Hematopoietic multipotent progenitor cell treated with erythropoietin and hydrocortisone succinate and interleukin-3 and kit ligand, for 15 days (in vitro differentiated cells): ENCODE data around the gene DENND2C.

Source experiments
- DNase-seq: peaks from one replicate; pipeline ENCODE4 v3.0.0-alpha.2; 2015; ENCODE audit warnings: low spot score

The DENND2C gene, protein sequence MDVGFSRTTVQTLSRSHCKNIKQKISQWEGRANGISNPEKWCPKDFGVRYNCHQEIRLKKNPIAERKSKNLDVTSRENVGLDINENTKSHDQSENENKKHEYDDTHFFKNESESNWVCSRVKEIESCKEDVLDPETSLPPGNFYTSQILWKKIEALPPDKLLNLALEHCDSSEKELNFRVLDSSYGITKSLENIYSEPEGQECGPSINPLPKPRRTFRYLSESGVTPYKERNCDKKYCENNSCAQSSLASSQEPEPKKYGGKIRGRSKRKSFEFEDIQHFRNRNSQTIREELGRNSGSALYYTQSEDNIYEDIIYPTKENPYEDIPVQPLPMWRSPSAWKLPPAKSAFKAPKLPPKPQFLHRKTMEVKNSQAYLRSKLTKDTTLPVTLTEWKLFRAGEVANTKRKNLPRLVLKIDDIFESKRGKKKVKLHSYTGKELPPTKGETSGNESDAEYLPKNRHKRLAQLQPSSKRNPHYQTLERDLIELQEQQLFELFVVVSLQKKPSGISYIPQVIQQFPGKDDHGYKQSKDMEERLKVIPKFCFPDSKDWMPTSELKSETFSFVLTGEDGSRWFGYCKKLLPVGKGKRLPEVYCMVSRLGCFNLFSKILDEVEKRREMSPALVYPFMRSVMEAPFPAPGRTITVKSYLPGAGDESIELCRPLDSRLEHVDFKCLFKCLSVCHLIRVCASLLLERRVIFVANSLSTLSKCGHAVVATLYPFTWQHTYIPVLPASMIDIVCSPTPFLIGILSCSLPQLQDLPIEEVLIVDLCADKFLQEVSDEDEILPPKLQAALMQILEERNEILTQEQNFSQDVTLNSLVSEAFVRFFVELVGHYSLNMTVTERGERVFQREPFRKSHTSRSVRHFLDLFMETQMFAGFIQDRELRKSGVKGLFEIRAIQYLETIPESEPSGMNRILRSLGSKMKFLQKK

DNA sequence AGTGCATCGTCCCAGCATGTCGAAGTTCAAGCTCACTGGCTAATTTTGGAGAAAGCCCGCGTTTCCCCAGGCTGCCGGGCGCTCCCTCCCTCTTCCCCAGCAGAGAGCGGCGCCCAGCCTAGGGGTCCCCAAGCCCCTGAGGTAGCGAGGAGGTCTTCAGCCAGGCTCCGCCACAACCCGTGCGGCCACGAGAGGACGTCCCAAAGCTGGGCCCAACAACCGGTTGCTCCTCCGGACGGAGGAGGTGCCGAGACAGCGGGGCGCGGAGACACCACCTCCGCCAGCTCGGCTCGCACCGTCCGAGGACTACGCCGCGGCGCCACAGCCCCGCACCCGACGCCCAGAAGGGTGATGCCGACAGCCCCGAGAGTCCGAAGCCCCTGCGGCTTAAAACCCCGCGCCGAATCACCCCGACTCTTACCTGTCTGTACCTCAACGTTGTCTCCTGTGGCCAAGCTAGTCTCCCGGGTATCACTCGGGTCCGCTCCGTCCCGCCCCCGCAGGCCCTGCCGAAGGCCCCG lies at the start of gene DENND2C:
DENND2C (minus strand) TSS at position 488 of the 521 bp plus-strand sequence. CDS start 44,065 bp downstream, outside the sequence.
- no peak for DNase-seq

DNA sequence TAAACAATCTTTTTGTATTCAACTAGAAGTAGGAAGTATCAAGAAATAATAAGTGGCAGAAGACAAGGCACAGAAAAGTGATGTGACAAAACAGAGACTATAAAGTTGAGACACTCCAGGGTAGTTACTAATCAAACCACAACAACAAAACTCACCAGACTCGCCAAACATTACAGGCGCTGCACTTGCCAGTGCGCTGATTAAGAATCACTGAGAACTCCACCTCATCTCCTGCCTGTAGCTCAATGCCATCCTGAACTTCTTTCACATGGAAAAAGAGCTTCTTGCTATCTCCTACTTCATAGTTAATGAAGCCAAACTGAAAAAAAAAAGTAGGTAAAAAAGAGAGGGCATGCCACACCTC lies 49.6 kb upstream of the DENND2C start:
- DNase-seq: no peak

DNA sequence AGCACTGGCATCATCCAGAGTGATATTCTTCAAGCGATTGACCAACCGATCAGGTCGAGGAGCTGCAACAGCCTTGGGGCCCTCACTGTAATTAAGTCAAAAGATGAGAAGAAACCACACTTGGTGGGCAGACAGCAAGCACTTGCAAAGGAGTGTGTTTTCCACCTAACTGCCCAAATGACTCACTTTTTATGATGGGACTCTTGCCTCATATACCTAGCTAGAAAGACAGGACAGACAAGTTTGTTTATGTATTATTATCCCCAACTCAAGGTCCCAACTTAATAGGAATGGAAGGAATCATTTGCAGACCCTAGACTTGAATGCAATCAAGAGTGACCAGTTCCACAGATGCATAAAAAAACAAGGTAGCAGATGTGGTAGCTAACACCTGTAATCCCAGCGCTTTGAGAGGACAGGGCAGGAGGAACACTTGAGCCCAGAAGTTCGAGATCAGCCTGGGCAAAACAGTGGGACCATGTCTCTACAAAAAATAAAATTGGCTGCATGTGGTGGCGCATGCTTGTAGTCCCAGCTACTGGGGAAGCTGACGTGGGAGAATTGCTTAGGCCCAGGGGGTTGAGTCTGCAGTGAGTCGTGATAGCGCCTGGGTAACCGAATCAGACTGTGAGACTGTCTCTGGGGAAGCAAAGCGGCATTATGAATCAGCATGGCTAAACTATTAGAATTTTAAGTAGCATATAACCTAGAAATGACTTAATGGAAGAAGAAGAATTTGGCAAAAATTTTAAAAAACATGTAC lies 49.0 kb upstream of the DENND2C start:
- no peak for DNase-seq

DNA sequence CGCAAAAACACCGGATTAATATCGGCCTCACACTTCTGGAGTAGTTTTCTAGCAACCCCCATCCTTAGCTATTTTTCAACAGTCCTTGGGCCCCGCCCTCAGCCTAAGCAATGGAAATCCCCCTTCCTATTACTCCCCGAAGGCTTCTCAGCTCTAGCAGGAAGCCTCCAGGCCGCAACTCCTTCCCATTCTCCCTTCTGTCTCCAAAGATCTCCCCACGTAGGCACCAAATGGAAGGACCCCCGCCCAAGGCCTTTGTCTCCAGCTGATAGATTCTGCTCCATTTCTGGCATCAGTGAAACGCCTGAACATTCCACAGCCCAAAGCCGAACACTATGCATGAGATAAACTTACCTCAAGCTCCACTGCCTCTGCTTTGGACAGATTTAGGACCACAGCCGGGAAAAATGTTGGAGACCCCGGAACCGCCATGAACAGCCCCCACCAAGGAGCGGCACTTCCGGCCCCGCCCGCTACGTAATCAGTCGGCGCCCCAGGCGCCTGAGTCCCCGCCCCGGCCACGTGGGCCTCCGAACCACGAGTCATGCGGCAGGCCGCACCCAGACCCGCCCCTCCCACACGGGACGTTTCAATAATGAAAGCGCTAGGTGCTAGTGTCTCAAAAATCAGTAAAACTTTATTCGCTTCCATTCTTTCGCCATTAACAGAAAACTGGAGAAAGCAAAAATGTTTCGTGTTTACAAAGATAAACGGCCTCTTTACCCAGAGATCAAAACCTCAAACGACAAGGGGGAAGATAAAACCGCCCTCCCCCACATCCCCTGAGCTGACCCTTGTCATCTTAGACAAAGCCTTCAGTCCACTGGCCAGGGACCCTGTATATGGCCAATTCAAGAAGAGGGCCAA lies 46.7 kb upstream of the DENND2C start, which contains the start of gene NRAS:
NRAS (minus strand) TSS at position 468 of the 867 bp plus-strand sequence. CDS start 611 bp downstream, outside the sequence.
- DNase-seq: peak; percentile 94

DNA sequence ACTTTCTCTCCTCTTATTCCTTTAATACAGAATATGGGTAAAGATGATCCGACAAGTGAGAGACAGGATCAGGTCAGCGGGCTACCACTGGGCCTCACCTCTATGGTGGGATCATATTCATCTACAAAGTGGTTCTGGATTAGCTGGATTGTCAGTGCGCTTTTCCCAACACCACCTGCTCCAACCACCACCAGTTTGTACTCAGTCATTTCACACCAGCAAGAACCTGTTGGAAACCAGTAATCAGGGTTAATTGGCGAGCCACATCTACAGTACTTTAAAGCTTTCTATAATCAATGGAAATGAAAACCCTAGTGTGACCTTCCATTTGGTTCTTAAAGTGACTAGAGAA lies 46.1 kb upstream of the DENND2C start:
- DNase-seq: no peak

DNA sequence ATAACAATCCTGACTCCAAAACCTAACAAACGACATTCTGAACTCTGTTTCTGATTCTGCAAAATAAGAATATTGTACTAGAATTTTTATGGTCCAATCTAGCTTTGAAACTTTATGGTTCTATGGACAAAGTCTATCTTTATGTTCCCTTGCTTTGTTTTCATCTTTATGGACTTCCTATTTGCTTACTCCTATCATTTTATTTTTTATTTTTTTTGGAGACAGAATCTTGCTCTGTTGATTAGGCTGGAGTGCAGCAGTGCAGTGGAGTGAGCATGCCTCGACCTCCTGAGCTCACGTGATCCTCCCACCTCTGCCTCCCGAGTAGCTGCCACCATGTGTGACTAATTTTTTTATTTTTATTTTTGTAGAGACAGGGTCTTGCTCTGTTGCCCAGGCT lies 43.1 kb upstream of the DENND2C start:
- DNase-seq: no peak

DNA sequence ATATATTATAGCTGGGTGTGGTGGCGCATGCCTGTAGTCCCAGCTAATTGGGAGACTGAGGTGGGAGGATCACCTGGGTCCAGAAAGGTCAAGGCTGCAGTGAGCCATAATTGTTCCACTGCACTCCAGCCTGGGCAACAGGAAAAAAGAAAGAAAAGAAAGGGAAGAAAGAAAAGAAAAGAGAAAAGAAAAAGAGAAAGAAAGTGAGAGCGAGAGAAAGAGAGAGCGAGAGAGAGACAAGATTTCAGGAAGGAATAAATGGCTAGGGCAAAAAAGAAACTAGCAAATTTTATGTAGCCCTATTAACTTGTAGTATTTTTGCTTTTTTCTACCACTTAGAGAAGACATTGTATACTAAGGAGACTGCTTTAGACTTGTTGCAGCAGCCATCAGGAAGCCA lies 40.5 kb upstream of the DENND2C start:
- no peak for DNase-seq

DNA sequence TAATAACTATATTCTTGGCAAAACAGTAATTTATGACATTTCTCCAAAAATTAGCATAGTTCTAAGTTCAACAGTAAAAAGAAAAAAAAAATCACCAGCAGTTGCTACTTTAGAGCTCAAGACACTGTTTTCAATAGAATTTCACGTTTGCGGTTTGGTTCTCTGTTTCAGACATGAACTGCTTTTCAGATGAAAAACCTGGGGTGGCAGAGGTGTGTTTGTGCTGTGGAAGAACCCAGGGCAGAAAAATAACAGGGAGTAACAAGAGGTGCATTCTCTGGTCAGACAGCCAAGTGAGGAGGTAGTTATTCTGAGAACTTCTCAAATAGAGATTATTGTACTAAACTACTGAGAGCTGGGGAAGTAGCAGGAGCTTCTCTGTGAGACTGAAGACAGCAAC lies 37.8 kb upstream of the DENND2C start:
- DNase-seq: no peak

DNA sequence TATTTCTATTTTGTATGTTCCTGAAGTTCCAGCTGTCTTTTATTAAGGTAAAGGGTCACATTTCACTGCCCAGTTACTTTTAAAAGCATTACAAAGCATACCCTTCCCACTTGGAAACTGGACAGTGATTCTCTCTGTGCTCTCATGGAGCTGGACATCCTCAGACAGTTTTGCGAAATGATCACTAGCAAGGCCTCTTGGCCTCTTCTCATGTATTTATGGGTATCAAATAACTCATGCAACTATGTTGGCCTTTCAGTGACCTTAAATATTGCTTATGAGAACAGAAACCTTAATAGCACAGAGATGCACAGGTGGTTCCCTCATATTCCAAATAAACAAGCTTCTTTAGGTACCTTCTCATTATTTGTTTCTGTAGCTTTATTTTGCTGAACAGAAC lies 33.4 kb upstream of the DENND2C start:
- no peak for DNase-seq

DNA sequence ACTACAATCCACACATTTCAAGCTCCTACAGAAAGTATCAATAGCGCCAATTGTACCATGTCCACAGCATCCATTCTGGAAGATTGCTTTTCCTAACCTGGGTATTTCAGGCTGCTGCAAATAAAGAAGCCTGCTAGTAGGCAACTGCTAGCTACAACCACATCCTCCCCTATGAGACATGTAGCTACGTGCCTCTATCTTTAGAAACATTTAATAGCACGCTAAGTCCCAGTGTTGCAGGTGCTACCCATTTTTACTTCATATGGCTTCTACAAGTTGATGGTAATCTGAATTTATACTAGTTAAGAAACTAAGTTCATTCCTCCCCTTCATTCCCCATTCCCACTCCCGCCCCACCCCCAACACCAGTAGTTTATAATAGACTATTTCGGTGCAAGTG lies 32.9 kb upstream of the DENND2C start:
- DNase-seq: no peak

DNA sequence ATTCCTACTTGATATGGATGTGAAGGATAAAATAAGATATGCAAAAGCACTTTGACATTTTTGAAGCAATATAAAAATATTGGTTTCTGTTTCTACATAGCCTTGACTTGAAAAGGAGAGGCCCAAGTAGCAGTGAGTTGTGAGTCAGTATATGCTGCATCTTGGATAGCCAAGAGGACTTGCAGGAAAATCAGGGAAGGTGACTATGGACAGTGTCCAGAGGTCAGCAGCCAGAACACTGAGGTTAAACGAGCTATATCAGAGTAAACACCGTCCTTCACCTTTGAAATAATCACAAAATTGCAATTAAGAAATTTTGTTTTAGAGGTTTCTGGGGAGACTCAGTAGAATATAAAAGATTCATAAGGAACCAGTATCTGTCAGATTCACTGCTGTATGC lies 32.1 kb upstream of the DENND2C start:
- DNase-seq: no peak

DNA sequence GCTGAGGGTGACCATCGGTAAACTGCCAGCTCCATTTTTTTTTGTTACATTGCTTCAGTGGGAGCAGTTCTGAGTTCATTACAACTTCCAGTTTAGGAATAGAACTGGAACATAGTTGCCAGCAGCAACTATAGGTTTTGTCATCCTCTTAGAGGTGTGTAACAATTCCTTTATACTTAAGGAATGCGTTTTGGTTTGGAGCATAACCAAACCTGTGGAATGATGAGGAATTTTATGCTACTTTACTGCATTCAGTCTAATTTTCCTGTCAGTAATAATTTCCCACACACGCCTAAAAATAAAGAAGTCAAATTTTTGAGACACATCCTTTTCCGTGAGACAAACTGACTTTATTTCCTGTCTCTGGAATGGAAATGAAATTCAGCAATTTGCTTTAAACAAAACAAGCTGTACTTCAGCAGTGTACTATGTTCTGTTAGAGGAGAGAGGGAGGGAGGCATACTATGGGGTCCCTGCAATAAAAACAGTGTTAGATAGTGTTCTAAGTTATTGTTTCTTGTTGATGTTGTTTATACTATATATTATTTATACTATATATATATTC lies 30.3 kb upstream of the DENND2C start:
- no peak for DNase-seq

DNA sequence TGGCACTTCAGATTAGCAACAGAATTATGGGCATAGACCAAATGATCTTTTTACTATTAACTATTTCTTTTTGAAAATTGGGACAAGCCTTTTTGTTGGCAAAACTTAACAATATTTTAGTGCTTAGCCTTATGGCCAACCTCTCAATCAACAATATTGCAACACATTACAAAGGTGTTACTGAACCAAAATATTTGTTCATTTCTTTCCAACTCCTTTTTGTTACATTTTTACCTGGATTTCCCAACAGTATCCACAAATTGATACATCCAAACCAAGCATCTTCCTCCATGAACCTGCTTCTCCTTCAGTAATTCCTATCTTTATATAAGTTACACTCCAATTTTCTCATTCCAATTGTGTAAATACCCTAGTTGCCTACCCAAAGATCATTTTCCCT lies 27.0 kb upstream of the DENND2C start:
- no peak for DNase-seq

DNA sequence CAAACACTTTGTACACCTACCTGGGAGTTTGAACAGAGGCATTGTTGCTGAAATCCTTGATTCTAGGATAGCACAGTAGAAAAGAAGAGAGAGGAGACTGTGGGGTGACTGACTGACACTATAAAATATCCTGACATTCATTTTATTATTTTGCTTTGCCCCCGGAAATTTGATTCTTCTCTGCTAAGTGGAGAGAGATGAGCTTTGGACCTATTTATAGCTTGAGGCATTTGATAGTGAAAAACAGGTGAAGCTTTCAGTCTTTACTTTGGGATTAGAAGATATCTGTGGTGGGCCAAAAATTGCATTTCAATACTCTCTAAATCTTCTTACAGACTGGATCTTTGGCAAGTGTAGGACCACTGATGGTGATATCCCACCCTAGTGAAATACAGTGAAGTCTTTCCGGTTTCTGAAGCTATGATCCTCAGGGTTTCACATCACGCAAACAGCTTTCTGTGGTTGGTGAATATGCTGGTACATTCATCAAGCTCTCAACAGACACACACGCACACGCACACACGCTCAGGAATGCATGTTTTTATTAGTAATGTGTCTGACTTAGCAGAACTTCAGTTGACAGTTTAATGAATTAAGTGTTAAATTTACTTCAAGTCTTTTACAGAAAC lies 25.7 kb upstream of the DENND2C start, which contains the start of gene AMPD1:
AMPD1 (minus strand) TSS at position 117 of the 629 bp plus-strand sequence; CDS start at position 42, 75 bp downstream.
- no peak for DNase-seq

DNA sequence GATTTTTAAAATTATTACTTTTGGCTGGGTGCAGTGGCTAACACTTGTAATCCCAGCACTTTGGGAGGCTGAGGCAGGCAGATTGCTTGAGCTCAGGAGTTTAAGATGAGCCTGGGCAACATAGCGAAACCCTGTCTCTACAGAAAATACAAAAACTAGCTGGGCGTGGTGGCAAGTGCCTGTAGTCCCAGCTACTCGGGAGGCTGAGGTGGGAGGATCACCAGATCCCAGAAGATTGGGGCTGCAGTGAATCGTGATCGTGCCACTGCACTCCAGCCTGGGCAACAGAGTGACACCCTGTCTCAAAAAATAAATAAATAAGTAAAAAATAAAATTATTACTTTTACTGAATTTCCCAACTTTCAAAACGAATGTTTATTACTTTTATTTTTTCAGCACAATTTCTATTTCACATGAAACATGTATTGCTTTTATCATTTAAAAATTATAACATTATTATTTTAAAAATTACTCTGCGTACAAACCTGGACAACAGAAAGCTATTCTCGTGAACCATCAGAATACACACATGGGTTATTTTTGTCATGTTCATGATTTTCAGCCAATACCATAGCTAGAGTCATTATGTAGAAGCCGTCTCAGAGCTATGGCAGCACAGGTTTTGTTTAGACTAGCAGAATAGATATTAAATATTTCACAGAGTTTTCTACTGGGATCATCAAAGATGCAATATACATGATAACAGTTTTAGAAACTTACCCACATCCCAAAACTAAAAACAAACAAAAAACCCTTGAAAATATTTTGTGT lies 24.9 kb upstream of the DENND2C start:
- no peak for DNase-seq

DNA sequence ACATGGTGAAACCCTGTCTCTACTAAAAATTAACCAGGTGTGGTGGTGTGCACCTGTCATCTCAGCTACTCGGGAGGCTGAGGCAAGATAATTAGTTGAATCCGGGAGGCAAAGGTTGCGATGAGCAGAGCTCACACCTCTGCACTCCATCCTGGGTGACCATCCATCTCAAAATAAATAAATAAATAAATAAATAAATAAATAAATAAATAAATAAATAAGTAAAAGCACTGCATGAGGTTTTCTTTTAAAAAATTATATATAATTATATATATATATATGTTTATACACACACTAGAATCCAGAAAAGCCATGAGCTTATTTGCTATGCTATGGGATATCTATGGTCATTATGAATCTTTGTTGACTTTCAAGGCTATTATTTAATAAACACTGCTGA lies 23.1 kb upstream of the DENND2C start:
- no peak for DNase-seq

DNA sequence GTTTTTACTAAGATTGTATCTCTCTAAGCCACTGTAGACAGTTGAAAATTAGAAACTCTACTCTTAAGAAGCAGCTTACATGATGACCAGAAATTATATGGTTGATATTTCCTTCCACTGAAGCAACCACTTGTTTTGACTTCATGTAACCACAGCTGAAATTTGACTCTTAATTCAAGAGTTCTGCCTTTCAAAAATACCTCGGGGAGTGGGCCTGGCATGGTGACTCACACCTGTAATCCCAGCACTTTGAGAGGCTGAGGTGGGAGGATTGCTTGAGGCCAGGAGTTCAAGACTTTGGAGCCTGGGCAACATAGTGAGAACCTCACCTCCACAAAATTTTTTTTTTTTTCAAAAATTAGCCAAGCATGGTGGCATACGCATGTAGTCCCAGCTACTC lies 21.2 kb upstream of the DENND2C start:
- no peak for DNase-seq

DNA sequence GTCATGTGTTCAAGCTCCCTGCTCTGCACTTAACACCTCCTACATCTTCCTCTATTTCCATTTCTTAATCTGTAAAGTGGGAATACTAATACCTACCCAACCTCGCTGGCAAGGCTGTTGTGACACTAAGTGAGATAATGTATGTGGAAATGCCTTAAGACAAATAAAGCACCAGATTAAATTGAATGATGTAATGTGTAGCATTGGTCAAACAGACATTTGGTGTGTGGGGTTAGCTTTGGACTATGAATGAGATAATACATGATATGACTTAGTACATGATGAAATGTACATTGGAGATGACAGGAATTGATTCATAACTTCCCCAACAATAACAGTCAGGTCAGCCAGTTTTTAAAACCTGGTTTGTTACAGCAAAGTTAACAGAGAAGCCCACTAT lies 20.3 kb upstream of the DENND2C start:
- DNase-seq: no peak

DNA sequence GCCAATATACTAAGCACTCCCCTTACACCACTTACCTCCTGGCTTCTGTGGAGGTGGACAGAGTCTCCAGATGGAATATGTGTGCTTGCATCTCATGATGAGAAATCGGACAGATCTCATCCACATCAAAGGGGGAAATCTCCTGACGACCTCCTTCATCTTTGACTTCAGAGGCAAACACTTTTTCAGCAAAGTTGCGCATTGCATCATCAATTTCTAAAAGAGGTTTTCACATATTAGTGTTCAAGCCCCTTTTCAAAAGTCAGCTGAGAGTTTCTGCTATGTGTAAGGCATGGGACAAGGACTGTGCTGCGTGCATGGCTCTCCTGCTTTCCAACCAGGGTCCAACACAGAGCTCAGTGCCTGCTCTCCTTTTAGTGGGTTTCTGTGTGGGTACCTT lies 18.7 kb upstream of the DENND2C start:
- no peak for DNase-seq
